ENCODE measurements around the gene PTPN6.

DNA sequence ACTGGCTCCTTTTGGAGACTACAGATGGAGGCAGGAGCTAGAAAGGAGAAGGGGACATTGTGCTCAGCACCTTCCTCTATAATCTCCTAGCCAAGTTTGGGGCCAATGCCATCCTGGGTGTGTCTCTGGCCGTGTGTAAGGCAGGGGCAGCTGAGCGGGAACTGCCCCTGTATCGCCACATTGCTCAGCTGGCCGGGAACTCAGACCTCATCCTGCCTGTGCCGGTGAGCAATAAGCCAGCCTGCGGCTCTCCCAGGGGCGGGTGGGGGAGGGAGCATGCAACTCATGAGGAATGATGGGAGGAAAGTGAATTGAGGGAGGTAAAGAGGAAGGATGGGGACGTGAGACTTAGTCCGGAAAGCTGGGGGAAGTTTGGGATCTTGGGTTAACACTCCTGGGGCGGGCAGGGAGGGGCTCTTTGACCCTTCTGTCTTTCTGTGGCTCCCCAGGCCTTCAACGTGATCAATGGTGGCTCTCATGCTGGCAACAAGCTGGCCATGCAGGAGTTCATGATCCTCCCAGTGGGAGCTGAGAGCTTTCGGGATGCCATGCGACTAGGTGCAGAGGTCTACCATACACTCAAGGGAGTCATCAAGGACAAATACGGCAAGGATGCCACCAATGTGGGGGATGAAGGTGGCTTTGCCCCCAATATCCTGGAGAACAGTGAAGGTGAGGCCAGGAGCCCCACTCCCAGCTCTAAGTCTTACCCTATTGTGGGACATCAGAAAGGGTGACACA is 33.5 kb upstream of the PTPN6 start:
- TF ChIP-seq, protein P1, sequence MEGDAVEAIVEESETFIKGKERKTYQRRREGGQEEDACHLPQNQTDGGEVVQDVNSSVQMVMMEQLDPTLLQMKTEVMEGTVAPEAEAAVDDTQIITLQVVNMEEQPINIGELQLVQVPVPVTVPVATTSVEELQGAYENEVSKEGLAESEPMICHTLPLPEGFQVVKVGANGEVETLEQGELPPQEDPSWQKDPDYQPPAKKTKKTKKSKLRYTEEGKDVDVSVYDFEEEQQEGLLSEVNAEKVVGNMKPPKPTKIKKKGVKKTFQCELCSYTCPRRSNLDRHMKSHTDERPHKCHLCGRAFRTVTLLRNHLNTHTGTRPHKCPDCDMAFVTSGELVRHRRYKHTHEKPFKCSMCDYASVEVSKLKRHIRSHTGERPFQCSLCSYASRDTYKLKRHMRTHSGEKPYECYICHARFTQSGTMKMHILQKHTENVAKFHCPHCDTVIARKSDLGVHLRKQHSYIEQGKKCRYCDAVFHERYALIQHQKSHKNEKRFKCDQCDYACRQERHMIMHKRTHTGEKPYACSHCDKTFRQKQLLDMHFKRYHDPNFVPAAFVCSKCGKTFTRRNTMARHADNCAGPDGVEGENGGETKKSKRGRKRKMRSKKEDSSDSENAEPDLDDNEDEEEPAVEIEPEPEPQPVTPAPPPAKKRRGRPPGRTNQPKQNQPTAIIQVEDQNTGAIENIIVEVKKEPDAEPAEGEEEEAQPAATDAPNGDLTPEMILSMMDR (IDR thresholded peaks at IDR 0.05): no peak
- TF ChIP-seq POLR2A (IDR thresholded peaks at IDR 0.05): no peak

Data from suprapubic skin (tissue), 3 donors.